Transverse colon (tissue), 3 donors: ENCODE results near the gene TSPYL6.

Experiments used
- CTCF ChIP-seq, 5 experiments: fragments of 200-600 bp in 3 of 5; fragments of 450-650 bp in 2 of 5; sonication (generic) in 3 of 5; IDR thresholded peaks; 1 replicate in 2 of 5; 2 replicates in 3 of 5; pipeline ENCODE4 v1.5.1; 2016 to 2017; ENCODE audit warnings: antibody characterized with exemption in 5 of 5, inconsistent platforms in 3 of 5, mild to moderate bottlenecking in 2 of 5, moderate library complexity in 1 of 5
- EP300 ChIP-seq: sonication (generic); formaldehyde crosslinking; IDR thresholded peaks from one replicate; pipeline ENCODE4 v1.6.1; 2017; ENCODE audit warnings: antibody characterized with exemption, low read depth
- POLR2A ChIP-seq: fragments of 450-650 bp; IDR thresholded peaks from one replicate; pipeline ENCODE4 v1.6.1; 2016; ENCODE audit warnings: antibody characterized with exemption, mild to moderate bottlenecking, moderate library complexity

- TF ChIP-seq CTCF (IDR thresholded peaks at IDR 0.05) (no peak), POLR2A (no peak), EP300 (no peak)
Measured at GRCh38 chr2:54249629-54250028, 6.4 kb downstream of the TSPYL6 start.
